GM18873 (cell line): ENCODE measurements around the gene SZRD1.
A peak's percentile ranks its signal among the peaks of the same experiment; 100 is the strongest.

Source experiments
- ATAC-seq: cut with Tn5 transposase; IDR thresholded peaks from one replicate; pipeline ENCODE4 v1.9.1; 2021; ENCODE audit warnings: mild to moderate bottlenecking, moderate library complexity, moderate number of reproducible peaks; ENCODE audit not compliant: unreplicated experiment, low FRiP score

SZRD1 gene

GRCh38 chr1:16367258-16367967 lies 371 bp downstream of the SZRD1 start:
- ATAC-seq = peak; percentile 58

- no peak for ATAC-seq
Measured at GRCh38 chr1:16367968-16368890, 1.2 kb downstream of the SZRD1 start.

GRCh38 chr1:16369821-16370220 lies 2.8 kb downstream of the SZRD1 start:
- ATAC-seq = no peak

- ATAC-seq = no peak
Measured at GRCh38 chr1:16371725-16372124, 4.7 kb downstream of the SZRD1 start.

- no peak for ATAC-seq
Measured at GRCh38 chr1:16372535-16373285, 5.7 kb downstream of the SZRD1 start.

GRCh38 chr1:16374266-16374665 lies 7.2 kb downstream of the SZRD1 start:
- no peak for ATAC-seq

GRCh38 chr1:16375521-16376340 lies 8.7 kb downstream of the SZRD1 start:
- ATAC-seq = no peak

GRCh38 chr1:16376971-16377370 lies 9.9 kb downstream of the SZRD1 start:
- ATAC-seq = no peak

- ATAC-seq = no peak
Measured at GRCh38 chr1:16378443-16378842, 11.4 kb downstream of the SZRD1 start.

- no peak for ATAC-seq
Measured at GRCh38 chr1:16380868-16381267, 13.8 kb downstream of the SZRD1 start.

- no peak for ATAC-seq
Measured at GRCh38 chr1:16383888-16384287, 16.8 kb downstream of the SZRD1 start.

GRCh38 chr1:16385659-16386453 lies 18.8 kb downstream of the SZRD1 start:
- ATAC-seq = no peak

- no peak for ATAC-seq
Measured at GRCh38 chr1:16386454-16387113, 19.5 kb downstream of the SZRD1 start.

- ATAC-seq = no peak
Measured at GRCh38 chr1:16387201-16388188, 20.5 kb downstream of the SZRD1 start.

- no peak for ATAC-seq
Measured at GRCh38 chr1:16391411-16391810, 24.4 kb downstream of the SZRD1 start.

GRCh38 chr1:16392740-16393569 lies 25.9 kb downstream of the SZRD1 start:
- ATAC-seq = no peak
